Activated T-cell treated with anti-CD3 and anti-CD28 coated beads, Interleukin-2, amount 50 U/mL, for 48 hours (primary cell): ENCODE data around the gene P3H4.

Experiments
- DNase-seq, 2 experiments: peaks; one replicate each; pipeline ENCODE4 v3.0.0-alpha.2; 2020

P3H4 gene

GRCh38 chr17:41769346-41769862 lies 42.3 kb downstream of the P3H4 start:
- DNase-seq = no peak

DNA sequence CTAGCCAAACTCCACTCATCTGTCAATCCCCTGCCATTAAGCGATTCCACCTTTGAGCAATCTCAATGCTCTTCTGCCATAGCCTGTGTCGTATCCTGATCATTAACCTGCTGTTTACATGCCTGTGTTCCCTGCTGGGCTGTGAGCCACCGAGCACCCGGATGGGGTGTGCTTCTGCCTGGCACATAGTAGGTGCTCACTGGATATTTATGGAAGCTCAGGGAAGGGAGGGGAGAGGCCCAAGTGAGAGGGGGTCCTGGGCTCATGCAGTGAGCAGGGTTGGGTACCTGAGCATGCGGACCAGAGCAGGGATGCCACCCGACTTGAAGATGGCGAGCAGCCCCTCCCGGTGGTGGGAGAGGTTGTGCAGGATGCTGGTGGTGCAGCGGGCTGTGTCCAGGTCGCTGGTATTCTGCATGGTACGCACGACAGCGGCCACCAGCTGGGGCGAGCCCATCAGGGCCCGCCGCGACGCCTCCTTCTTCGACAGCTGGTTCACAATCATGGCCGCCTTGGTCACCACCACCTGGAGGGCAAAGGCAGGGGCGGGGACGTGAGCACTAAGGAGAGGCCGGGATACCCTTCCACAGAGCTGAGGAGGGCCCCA lies 43.0 kb downstream of the P3H4 start:
- DNase-seq = no peak

DNA sequence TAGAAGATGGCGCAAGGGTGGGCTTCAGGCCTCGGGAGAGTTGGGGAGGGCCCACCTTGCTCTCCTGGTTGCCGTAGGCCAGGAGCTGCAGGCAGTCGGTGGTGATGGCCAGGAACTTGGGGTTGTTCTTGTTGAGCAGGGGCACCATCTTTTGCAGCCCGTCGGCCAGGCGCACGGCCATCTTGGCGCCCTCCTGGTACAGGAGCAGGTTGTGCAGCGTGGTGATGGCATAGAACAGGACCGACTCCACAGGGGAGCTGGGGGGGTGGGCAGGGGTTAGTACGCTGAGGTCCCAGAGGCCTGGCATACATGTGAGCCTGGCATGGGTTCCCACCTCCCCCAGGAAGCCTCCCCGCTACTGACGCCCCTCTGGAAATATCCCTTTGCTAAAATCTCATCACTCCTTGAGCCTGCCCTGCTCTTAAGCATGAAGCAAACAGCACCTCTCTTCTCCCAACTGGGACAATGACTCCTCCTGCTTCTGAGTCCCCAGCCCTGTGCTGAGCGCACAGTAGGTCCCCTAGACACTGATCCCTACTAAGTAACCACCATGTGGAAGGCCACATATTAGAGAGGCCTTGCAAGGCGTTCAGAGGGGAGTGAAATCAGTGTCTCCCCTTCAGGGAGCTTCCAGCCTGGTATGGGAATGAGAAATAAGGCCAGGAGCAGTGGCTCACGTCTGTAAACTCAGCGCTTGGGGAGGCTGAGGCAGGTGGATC lies 44.3 kb downstream of the P3H4 start:
- DNase-seq = no peak

GRCh38 chr17:41766135-41766534 lies 45.6 kb downstream of the P3H4 start:
- DNase-seq = no peak

DNA sequence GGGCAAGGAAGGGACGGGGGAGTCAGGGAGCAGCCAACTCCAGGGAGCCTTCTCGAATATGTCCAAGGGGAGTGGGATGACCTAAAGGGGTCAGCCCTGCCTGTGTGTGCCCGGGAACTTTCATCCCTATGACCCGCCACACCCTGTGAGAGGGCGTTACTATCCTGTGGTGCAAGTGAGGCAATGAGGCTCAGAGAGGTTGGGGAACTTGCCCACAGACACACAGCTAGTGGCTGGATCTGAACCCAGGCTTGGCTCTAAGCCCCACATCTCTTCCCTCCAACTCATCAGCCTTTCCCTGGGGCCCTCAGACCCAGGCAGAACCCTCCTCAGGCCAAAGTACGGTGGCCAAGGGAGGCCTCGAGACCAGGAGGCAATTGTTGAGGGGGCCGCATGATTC lies 48.4 kb downstream of the P3H4 start:
- no peak for DNase-seq

DNA sequence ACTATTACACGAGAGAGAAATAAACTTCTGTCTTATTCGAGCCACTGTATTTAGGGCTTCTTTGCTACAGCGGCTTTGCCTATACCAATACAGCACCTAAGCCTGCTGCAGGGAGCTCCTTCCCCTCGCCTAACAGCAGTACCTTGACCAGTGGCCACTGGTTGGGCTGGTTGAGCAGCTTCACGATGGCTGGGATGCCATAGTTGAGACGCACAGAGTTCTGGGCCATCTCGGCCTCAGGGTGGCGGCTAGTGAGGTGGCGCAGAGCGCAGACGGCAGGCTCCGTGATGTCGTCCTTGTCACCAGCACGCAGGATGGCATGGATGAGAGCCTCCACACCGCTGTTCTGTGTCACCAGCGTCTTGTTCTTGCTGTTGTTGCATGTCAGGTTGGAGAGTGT lies 48.9 kb downstream of the P3H4 start:
- no peak for DNase-seq

DNA sequence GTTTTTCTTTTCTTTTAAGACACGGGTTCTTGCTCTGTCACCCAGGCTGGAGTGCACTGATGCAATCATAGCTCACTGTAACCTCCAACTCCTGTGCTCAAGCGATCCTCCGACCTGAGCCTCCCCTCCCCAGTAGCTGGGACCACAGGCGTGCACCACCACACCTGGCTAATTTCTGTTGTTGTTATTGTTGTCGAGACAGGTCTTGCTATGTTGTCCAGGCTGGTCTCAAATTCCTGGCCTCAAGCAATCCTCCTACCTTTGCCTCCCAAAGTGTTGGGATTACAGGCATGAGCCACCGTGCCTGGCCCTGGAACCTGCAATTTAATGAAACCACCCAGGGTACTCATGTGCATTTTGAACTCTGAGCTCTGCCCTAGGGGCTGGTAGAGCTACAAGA lies 49.4 kb downstream of the P3H4 start:
- DNase-seq = no peak

- DNase-seq = no peak
Observed at GRCh38 chr17:41760878-41761277, 50.9 kb downstream of the P3H4 start.

DNA sequence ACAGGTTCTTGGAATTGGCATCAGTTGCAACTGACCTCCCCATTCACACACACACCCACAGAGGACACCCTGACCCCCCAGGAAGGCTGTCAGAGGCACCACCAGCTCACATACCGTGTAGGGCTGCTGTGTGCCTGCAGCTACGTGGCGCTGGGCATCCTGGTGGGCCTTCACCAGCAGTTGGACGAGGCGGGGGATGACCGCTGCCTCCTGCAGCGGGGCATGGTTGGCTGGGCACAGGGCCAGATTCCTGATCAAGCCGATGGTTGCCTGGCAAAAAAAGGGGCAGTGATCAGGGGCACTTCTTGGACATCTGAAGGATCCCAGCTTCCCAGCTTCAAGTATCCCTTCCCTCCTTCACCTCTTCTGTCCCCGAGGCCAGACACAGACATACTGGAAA lies 53.1 kb downstream of the P3H4 start:
- no peak for DNase-seq

DNA sequence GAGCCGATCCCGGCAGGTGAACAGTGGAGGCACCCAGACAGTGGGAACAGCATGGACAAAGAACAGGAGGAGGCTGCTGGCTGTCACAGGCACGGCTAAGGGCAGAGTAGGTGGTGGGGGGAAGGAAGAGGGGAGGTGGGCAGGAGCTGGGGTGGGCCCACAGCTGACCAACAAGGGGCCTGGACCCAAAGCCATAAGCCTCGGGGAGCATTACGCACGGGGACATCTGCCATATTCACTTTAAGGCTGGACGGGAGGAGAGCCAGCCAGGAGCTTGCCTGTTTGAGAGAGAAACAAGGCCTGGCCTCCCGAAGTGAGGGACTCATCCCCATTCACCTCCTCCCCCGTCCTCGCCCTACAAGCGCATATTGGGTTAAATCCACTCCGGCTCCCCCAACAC lies 57.7 kb downstream of the P3H4 start:
- no peak for DNase-seq
